ENCODE results near the gene TEAD4. TPM values are rescaled to one million over a fixed set of nuclear protein-coding genes. Genes with fewer than 3 reads are reported as not detected.

Gene TEAD4
- total RNA-seq, 1 donor from 2014 or later = 26.0 TPM

- peaks cover 14% of the 10 kb centered on the region for H3K4me1 Mint-ChIP-seq (ENCODE audit: low read depth)
- peaks cover 25% of the 10 kb centered on the region for H3K36me3 Mint-ChIP-seq (ENCODE audit: low read depth)
- no peaks in the 10 kb centered on the region for H3K9me3 Mint-ChIP-seq (ENCODE audit: low read depth)
Observed at GRCh38 chr12:3018284-3019004, 59.2 kb downstream of the TEAD4 start.

GRCh38 chr12:3019005-3019680, 59.9 kb downstream of the TEAD4 start:
- H3K27me3 Mint-ChIP-seq (ENCODE audit: low read depth) = no peaks in the 10 kb centered on the region
- no peaks in the 10 kb centered on the region for H3K9me3 Mint-ChIP-seq (ENCODE audit: low read depth)
- no peak for DNase-seq (ENCODE audit: low spot score)
- H3K4me1 Mint-ChIP-seq (ENCODE audit: low read depth) = peaks cover 10% of the 10 kb centered on the region
- no peak overlapping the region for H3K4me3 Mint-ChIP-seq (ENCODE audit: unreplicated experiment)
- TF ChIP-seq CTCF (IDR thresholded peaks at IDR 0.05) = no peak
- H3K36me3 Mint-ChIP-seq (ENCODE audit: low read depth) = peaks cover 25% of the 10 kb centered on the region
- no peak overlapping the region for H3K27ac Mint-ChIP-seq (ENCODE audit: unreplicated experiment)

More at GRCh38 chr12:3018284-3019004, 59.2 kb downstream of the TEAD4 start:
- H3K27me3 Mint-ChIP-seq (ENCODE audit: low read depth) = no peaks in the 10 kb centered on the region
- no peak overlapping the region for H3K27ac Mint-ChIP-seq (ENCODE audit: unreplicated experiment)
- DNase-seq (ENCODE audit: low spot score) = no peak
- H3K4me3 Mint-ChIP-seq (ENCODE audit: unreplicated experiment) = no peak overlapping the region
- no peak for TF ChIP-seq CTCF (IDR thresholded peaks at IDR 0.05)

GRCh38 chr12:3020399-3020798, 61.2 kb downstream of the TEAD4 start:
- TF ChIP-seq CTCF (IDR thresholded peaks at IDR 0.05) = no peak
- Mint-ChIP-seq H3K27ac (ENCODE audit: unreplicated experiment) (no peak overlapping the region), H3K4me3 (ENCODE audit: unreplicated experiment) (no peak overlapping the region), H3K36me3 (ENCODE audit: low read depth) (peaks cover 25% of the 10 kb centered on the region), H3K4me1 (ENCODE audit: low read depth) (peaks cover 5% of the 10 kb centered on the region), H3K27me3 (ENCODE audit: low read depth) (no peaks in the 10 kb centered on the region), H3K9me3 (ENCODE audit: low read depth) (no peaks in the 10 kb centered on the region)
- DNase-seq (ENCODE audit: low spot score) = no peak

GRCh38 chr12:3020850-3021435, 61.7 kb downstream of the TEAD4 start:
- peak overlapping the region; percentile 22 for H3K27ac Mint-ChIP-seq (ENCODE audit: unreplicated experiment)

More at GRCh38 chr12:3020850-3021435, 61.7 kb downstream of the TEAD4 start:
- DNase-seq (ENCODE audit: low spot score) = no peak
- no peak for TF ChIP-seq CTCF (IDR thresholded peaks at IDR 0.05)
- no peaks in the 10 kb centered on the region for H3K9me3 Mint-ChIP-seq (ENCODE audit: low read depth)
- H3K36me3 Mint-ChIP-seq (ENCODE audit: low read depth) = peaks cover 23% of the 10 kb centered on the region
- no peaks in the 10 kb centered on the region for H3K27me3 Mint-ChIP-seq (ENCODE audit: low read depth)
- peaks cover 5% of the 10 kb centered on the region for H3K4me1 Mint-ChIP-seq (ENCODE audit: low read depth)
- H3K4me3 Mint-ChIP-seq (ENCODE audit: unreplicated experiment) = no peak overlapping the region

Data from chondrocyte (in vitro differentiated cells).